WTC11 (cell line): Measurements from ENCODE around the gene MTURN. TPM values are rescaled to one million over a fixed set of nuclear protein-coding genes. Genes with fewer than 3 reads are reported as not detected.

Source experiments
- ATAC-seq: fragments of 200-7000 bp; cut with Tn5 transposase; 2 replicates; pipeline ENCODE4 v1.10.0; 2021; ENCODE audit warnings: mild to moderate bottlenecking, moderate library complexity
- CTCF ChIA-PET: fragments of 300-600 bp; sonication (Branson Sonifier 250); formaldehyde crosslinking; loops from one replicate; lab custom pipeline; 2021; ENCODE audit warnings: antibody characterized with exemption; lab: Charles Lee
- POLR2A ChIA-PET: fragments of 350-600 bp; sonication (Branson Sonifier 250); formaldehyde crosslinking; loops from one replicate; lab custom pipeline; 2021; ENCODE audit warnings: antibody characterized with exemption; lab: Charles Lee
- DNase-seq: peaks from one replicate; pipeline ENCODE4 v3.0.0; 2021; ENCODE audit warnings: low spot score
- H3K27ac Mint-ChIP-seq: 2 replicates; pipeline ENCODE4 v1.8.0; 2021; ENCODE audit warnings: mixed read lengths
- H3K27me3 Mint-ChIP-seq: 2 replicates; pipeline ENCODE4 v1.8.0; 2021; ENCODE audit warnings: low read depth, mild to moderate bottlenecking, moderate library complexity, mixed read lengths
- H3K36me3 Mint-ChIP-seq: 2 replicates; pipeline ENCODE4 v1.8.0; 2021; ENCODE audit warnings: mixed read lengths
- H3K4me1 Mint-ChIP-seq: 2 replicates; pipeline ENCODE4 v1.8.0; 2022; ENCODE audit warnings: mixed read lengths
- H3K4me3 Mint-ChIP-seq: 2 replicates; pipeline ENCODE4 v1.8.0; 2021; ENCODE audit warnings: mild to moderate bottlenecking, moderate library complexity, mixed read lengths
- H3K9me3 Mint-ChIP-seq: 2 replicates; pipeline ENCODE4 v1.8.0; 2021; ENCODE audit warnings: mixed read lengths
- ATF2 ChIP-seq: sonication (generic); formaldehyde crosslinking; IDR thresholded peaks from 2 replicates; pipeline ENCODE4 v1.8.1; 2022; ENCODE audit warnings: low read depth, missing genetic modification reagents, borderline replicate concordance
- EMX1 ChIP-seq: fragments of 250-450 bp; sonication (Bioruptor Pico); IDR thresholded peaks from 2 replicates; pipeline ENCODE4 v1.8.0; 2021; ENCODE audit warnings: mild to moderate bottlenecking
- ERG ChIP-seq: fragments of 250-450 bp; sonication (Bioruptor Pico); IDR thresholded peaks from 2 replicates; pipeline ENCODE4 v1.8.0; 2021; ENCODE audit warnings: mild to moderate bottlenecking
- FOXK1 ChIP-seq: sonication (generic); formaldehyde crosslinking; IDR thresholded peaks from 2 replicates; pipeline ENCODE4 v1.8.0; 2022; ENCODE audit warnings: mild to moderate bottlenecking, moderate library complexity, missing genetic modification reagents
- FOXP4 ChIP-seq: sonication (generic); formaldehyde crosslinking; IDR thresholded peaks from 2 replicates; pipeline ENCODE4 v1.8.0; 2022; ENCODE audit warnings: mild to moderate bottlenecking, missing genetic modification reagents
- GRHL2 ChIP-seq: fragments of 250-450 bp; sonication (Bioruptor Pico); IDR thresholded peaks from 2 replicates; pipeline ENCODE4 v1.8.0; 2022; ENCODE audit warnings: mild to moderate bottlenecking, moderate library complexity; ENCODE audit not compliant: insufficient replicate concordance, severe bottlenecking
- HMGA2 ChIP-seq: fragments of 250-450 bp; sonication (Bioruptor Pico); IDR thresholded peaks from 2 replicates; pipeline ENCODE4 v1.4.0; 2021; ENCODE audit warnings: mild to moderate bottlenecking, moderate library complexity
- MAX ChIP-seq: sonication (generic); formaldehyde crosslinking; IDR thresholded peaks from 2 replicates; pipeline ENCODE4 v1.8.0; 2022; ENCODE audit warnings: mild to moderate bottlenecking, missing genetic modification reagents
- MLX ChIP-seq: sonication (generic); formaldehyde crosslinking; IDR thresholded peaks from 2 replicates; pipeline ENCODE4 v1.8.1; 2023; ENCODE audit warnings: mild to moderate bottlenecking, missing genetic modification reagents, moderate library complexity
- MYBL2 ChIP-seq: sonication (generic); formaldehyde crosslinking; IDR thresholded peaks from 2 replicates; pipeline ENCODE4 v1.8.1; 2023; ENCODE audit warnings: mild to moderate bottlenecking, moderate library complexity, missing genetic modification reagents
- SMAD4 ChIP-seq: sonication (generic); formaldehyde crosslinking; IDR thresholded peaks from 2 replicates; pipeline ENCODE4 v1.8.0; 2022; ENCODE audit warnings: mild to moderate bottlenecking, missing genetic modification reagents
- SOX15 ChIP-seq: fragments of 250-450 bp; sonication (Bioruptor Pico); IDR thresholded peaks from 2 replicates; pipeline ENCODE4 v1.9.0; 2021; ENCODE audit warnings: mild to moderate bottlenecking
- TCF7 ChIP-seq: sonication (generic); formaldehyde crosslinking; IDR thresholded peaks from 2 replicates; pipeline ENCODE4 v1.8.0; 2022; ENCODE audit warnings: mild to moderate bottlenecking, low read depth, missing genetic modification reagents, moderate library complexity
- USF1 ChIP-seq: sonication (generic); formaldehyde crosslinking; IDR thresholded peaks from 2 replicates; pipeline ENCODE4 v1.8.0; 2022; ENCODE audit warnings: mild to moderate bottlenecking, missing genetic modification reagents
- ZMAT4 ChIP-seq: fragments of 250-450 bp; sonication (Bioruptor Pico); IDR thresholded peaks from 2 replicates; pipeline ENCODE4 v1.9.0; 2021; ENCODE audit warnings: mild to moderate bottlenecking
- ZNF138 ChIP-seq: sonication (generic); formaldehyde crosslinking; conservative IDR thresholded peaks from 2 replicates; pipeline ENCODE4 v1.8.1; 2022; ENCODE audit warnings: mild to moderate bottlenecking, moderate library complexity, missing genetic modification reagents
- ZNF317 ChIP-seq: sonication (generic); formaldehyde crosslinking; IDR thresholded peaks from 2 replicates; pipeline ENCODE4 v1.8.1; 2023; ENCODE audit warnings: low read depth, mild to moderate bottlenecking, moderate library complexity, missing genetic modification reagents, borderline replicate concordance
- ZNF396 ChIP-seq: fragments of 250-450 bp; sonication (Bioruptor Pico); IDR thresholded peaks from 2 replicates; pipeline ENCODE4 v1.8.0; 2021; ENCODE audit warnings: mild to moderate bottlenecking, moderate library complexity, borderline replicate concordance
- ZNF671 ChIP-seq: fragments of 250-450 bp; sonication (Bioruptor Pico); IDR thresholded peaks from 2 replicates; pipeline ENCODE4 v1.8.0; 2021; ENCODE audit warnings: mild to moderate bottlenecking
- total RNA-seq: library from RNA; stranded (reverse); gene quantifications from 3 replicates; pipeline ENCODE4 v1.2.3, GENCODE V29; 2021

MTURN gene
- total RNA-seq, 1 experiment from 2014 or later, result 5.0 TPM

GRCh38 chr7:30087371-30087770, 47.4 kb upstream of the MTURN start (continued):
- TF ChIP-seq FOXP4 (CRISPR knock-in tag), result no peak

- 0 out of 2 replicates have a peak, but pooled peaks cover 6% of the 10 kb centered on the region for H3K36me3 Mint-ChIP-seq
- H3K4me3 Mint-ChIP-seq, result no peak overlapping the region
- no peak for DNase-seq
- POLR2A ChIA-PET, result no interaction called here
- no peaks in the 10 kb centered on the region for H3K9me3 Mint-ChIP-seq
- peaks cover 4% of the 10 kb centered on the region for H3K4me1 Mint-ChIP-seq
- no peak for ATAC-seq
- H3K27me3 Mint-ChIP-seq, result no peaks in the 10 kb centered on the region
- no peak for TF ChIP-seq MAX (CRISPR knock-in tag)
- TF ChIP-seq ZNF317, result no peak
- no peak for TF ChIP-seq ATF2 (CRISPR knock-in tag)
- TF ChIP-seq FOXK1 (CRISPR knock-in tag), result no peak
- no peak for TF ChIP-seq USF1
- no peak for TF ChIP-seq SOX15
- no peak for TF ChIP-seq ZNF671 (CRISPR knock-in tag)
- no peak for TF ChIP-seq ZNF396
- TF ChIP-seq MLX (CRISPR knock-in tag), result no peak
- TF ChIP-seq GRHL2 (CRISPR knock-in tag), result no peak
- TF ChIP-seq HMGA2 (CRISPR knock-in tag), result no peak
- no peak for TF ChIP-seq ERG
- TF ChIP-seq TCF7 (CRISPR knock-in tag), result no peak
- TF ChIP-seq ZNF138 (CRISPR knock-in tag), result no peak
- TF ChIP-seq, all 79 proteins: peak for 0
- H3K27ac Mint-ChIP-seq, result no peak overlapping the region
- CTCF ChIA-PET, result interaction anchor here (0.6 to 1.0 kb wide), 2 partner anchors 27 to 175 kb away, joined by 4 to 6 read pairs; no protein-coding TSS in a partner anchor
These were observed 46.4 kb upstream of the MTURN start for GRCh38 chr7:30088362-30088761.

GRCh38 chr7:30090111-30090510, 44.7 kb upstream of the MTURN start:
- Mint-ChIP-seq H3K36me3 (peaks cover 19% of the 10 kb centered on the region), H3K4me3 (no peak overlapping the region), H3K27me3 (no peaks in the 10 kb centered on the region), H3K4me1 (peaks cover 4% of the 10 kb centered on the region), H3K27ac (0 out of 2 replicates have a peak overlapping the region, but pooled peaks have one; percentile 4), H3K9me3 (peaks cover 10% of the 10 kb centered on the region)
- ATAC-seq (no peak), DNase-seq (no peak)
- no peak for TF ChIP-seq MYBL2 (CRISPR knock-in tag)
- TF ChIP-seq ZMAT4 (CRISPR knock-in tag), result no peak
- no peak for TF ChIP-seq ZNF317
- no peak for TF ChIP-seq SMAD4 (CRISPR knock-in tag)
- TF ChIP-seq EMX1 (CRISPR knock-in tag), result no peak
- ChIA-PET POLR2A (no interaction called here), CTCF (no interaction called here)
